ENCODE measurements around the gene SH3BP2. TPM values are rescaled to one million over a fixed set of nuclear protein-coding genes. Genes with fewer than 3 reads are reported as not detected.

The SH3BP2 gene
- total and polyA plus RNA-seq, 12 donors, result 10.4 to 47.7 (median 16.4) TPM

DNA sequence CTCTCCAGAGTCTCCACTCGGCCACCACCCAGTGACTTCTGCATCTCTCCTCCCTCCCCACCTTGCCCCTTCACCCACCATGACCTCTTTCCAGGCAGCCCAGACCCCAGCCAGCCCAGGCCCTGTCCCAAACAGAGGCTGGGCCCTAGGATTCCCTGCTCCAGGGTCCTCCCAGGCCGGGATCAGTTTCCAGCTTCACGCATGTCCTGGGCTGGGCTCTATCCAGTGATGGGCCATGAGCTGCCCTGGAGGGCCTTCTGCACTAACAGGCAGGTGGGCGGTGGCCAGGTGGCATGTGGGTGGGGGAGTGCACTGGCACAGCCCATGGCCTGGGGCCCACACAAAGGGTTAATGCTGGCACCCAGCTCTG, 30.4 kb downstream of the SH3BP2 start:
- Histone ChIP-seq H3K4me3 (no peak overlapping the region), H3K4me1 (peaks cover 0 to 27% (median 17%) of the 10 kb centered on the region in 9 donors), H3K27me3 (no peaks in the 10 kb centered on the region), H3K9me3 (no peaks in the 10 kb centered on the region), H3K27ac (peak overlapping the region in 1 of 10 donors; percentile 6), H3K36me3 (peaks cover 0 to 88% (median 9%) of the 10 kb centered on the region in 9 donors)
- TF ChIP-seq, protein P1, sequence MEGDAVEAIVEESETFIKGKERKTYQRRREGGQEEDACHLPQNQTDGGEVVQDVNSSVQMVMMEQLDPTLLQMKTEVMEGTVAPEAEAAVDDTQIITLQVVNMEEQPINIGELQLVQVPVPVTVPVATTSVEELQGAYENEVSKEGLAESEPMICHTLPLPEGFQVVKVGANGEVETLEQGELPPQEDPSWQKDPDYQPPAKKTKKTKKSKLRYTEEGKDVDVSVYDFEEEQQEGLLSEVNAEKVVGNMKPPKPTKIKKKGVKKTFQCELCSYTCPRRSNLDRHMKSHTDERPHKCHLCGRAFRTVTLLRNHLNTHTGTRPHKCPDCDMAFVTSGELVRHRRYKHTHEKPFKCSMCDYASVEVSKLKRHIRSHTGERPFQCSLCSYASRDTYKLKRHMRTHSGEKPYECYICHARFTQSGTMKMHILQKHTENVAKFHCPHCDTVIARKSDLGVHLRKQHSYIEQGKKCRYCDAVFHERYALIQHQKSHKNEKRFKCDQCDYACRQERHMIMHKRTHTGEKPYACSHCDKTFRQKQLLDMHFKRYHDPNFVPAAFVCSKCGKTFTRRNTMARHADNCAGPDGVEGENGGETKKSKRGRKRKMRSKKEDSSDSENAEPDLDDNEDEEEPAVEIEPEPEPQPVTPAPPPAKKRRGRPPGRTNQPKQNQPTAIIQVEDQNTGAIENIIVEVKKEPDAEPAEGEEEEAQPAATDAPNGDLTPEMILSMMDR (IDR thresholded peaks at IDR 0.05), result no peak
- intact Hi-C loops (cut with DNase I), result loop anchor here in 1 of 10 donors (5.0 kb wide), 1 partner anchor 846 kb away; no protein-coding TSS in a partner anchor
- WGBS, 2 donors, result 87 to 97% methylated on average over 4 of the region's 4 CpGs
- ATAC-seq (peak in 1 of 8 donors; percentile 5), DNase-seq (peak in 1 of 2 donors; percentile 14)

DNA sequence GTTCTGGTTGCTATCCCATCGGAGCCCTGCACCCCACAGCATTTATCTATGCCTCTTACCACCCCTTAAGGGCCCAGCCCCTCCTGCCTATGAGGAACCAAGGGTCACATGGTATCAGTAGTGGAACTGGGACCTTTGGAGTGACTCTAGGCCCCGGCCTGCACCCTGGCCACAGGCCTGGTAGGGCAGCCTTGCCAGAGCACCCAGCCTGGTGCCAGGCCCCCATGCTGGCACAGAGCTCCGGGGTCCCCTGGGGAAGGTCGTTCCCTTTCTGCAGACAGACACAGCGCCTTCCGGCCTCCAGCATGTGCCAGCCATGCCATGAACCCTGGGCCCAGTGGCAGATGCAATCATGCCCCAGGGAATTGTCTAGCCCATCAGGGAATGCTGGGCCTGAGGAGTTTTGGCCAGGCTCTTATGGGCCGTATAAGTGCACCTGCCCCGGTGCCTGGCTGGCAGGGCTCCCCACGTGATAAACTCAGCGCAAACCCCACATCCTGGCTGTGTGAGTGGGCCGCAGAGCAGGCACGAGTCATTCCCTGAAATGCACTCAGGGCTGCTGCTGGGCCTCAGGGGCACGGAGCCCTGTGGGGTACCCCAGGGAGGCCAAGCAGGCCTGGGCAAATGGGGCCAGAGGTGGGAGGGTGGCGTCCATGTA, 30.9 kb downstream of the SH3BP2 start:
- peak; percentile 9 to 54 (median 32) for ATAC-seq
- 72 to 75% methylated on average over 14 of the region's 14 CpGs for WGBS, 2 donors

DNA sequence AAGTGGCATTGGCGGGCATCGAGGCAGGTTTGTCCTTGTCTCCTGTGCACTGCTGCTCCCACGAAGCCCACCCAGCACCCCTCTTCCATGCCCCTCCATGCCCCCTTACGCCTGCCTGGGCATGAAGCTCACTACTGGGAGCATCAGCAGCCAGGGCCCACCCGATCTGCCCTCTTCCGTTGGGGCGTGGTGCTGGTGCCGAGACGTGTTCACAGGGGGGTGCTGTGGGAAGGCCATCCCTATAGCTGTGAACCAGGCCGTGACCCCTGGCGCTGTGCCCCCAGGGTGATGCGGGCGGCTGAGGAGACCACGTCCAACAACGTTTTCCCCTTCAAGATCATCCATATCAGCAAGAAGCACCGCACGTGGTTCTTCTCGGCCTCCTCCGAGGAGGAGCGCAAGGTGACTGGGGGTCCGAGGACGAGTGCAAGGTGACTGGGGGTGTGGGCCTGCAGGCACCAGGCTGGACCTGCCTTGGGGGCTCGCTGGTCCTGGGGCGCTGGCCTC, 31.5 kb downstream of the SH3BP2 start:
- ATAC-seq (no peak), DNase-seq (no peak)
- peaks cover 0 to 18% (median 12%) of the 10 kb centered on the region in 9 donors for H3K4me1 ChIP-seq
- intact Hi-C loops (cut with DNase I), result loop anchor here in 1 of 10 donors (5.0 kb wide), 1 partner anchor 847 kb away; no protein-coding TSS in a partner anchor
- 88 to 91% methylated on average over 24 of the region's 24 CpGs for WGBS, 2 donors
- no peaks in the 10 kb centered on the region for H3K9me3 ChIP-seq
- H3K4me3 ChIP-seq, result no peak overlapping the region
- TF ChIP-seq, protein P1 (IDR thresholded peaks at IDR 0.05), result no peak
- peak overlapping the region in 1 of 10 donors; percentile 61 for H3K27ac ChIP-seq
- H3K36me3 ChIP-seq, result peaks cover 0 to 93% (median 9%) of the 10 kb centered on the region in 9 donors
- no peaks in the 10 kb centered on the region for H3K27me3 ChIP-seq

More for the DNA sequence above, 30.9 kb downstream of the SH3BP2 start:
- Histone ChIP-seq H3K27ac (peak overlapping the region in 1 of 10 donors; percentile 61), H3K4me3 (no peak overlapping the region), H3K36me3 (peaks cover 0 to 93% (median 9%) of the 10 kb centered on the region in 9 donors), H3K9me3 (no peaks in the 10 kb centered on the region), H3K4me1 (peaks cover 0 to 22% (median 15%) of the 10 kb centered on the region in 9 donors), H3K27me3 (no peaks in the 10 kb centered on the region)
- intact Hi-C loops (cut with DNase I), result loop anchor here in 1 of 10 donors (5.0 kb wide), 1 partner anchor 846 kb away; no protein-coding TSS in a partner anchor
- peak in 1 of 2 donors; percentile 31 for DNase-seq
- TF ChIP-seq, protein P1 (IDR thresholded peaks at IDR 0.05), result no peak

DNA sequence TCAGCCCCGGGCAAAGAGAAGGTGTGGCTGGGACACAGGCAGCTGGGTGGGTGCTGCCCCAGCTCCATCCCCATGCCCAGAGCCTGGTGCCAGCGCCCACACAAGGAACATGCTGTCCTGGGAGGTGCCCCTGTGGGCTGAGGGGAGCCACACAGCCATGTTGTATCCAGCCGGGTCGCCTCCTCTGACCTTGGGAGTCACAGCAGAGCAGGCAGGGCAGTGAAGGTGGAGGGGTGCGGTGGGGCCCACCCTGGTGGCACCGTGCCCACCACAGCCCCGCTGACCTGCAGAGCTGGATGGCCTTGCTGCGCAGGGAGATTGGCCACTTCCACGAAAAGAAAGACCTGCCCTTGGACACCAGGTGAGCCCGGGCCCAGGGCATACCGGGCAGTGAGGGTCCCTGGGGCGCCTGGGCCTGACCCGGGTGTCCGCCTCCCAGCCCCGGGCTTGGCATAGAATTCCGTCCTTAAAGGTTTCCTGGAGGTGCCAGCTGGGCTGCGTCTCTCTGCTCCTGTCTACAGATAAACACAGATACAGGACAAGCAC, 32.0 kb downstream of the SH3BP2 start:
- 83 to 84% methylated on average over 17 of the region's 17 CpGs for WGBS, 2 donors
- H3K27ac ChIP-seq, result no peak overlapping the region
- peaks cover 0 to 95% (median 9%) of the 10 kb centered on the region in 9 donors for H3K36me3 ChIP-seq
- peaks cover 0 to 18% (median 11%) of the 10 kb centered on the region in 9 donors for H3K4me1 ChIP-seq
- no peaks in the 10 kb centered on the region for H3K27me3 ChIP-seq
- ATAC-seq (peak in 3 of 8 donors; percentile 32 to 76 (median 32)), DNase-seq (peak in 1 of 2 donors; percentile 25)
- H3K4me3 ChIP-seq, result no peak overlapping the region
- TF ChIP-seq, protein P1 (IDR thresholded peaks at IDR 0.05), result no peak
- H3K9me3 ChIP-seq, result no peaks in the 10 kb centered on the region
- intact Hi-C loops (cut with DNase I), result loop anchor here in 1 of 10 donors (5.0 kb wide), 1 partner anchor 848 kb away; no protein-coding TSS in a partner anchor

Measured in heart right ventricle (tissue), 16 donors.